ENCODE data around the gene IL17RA.

Gene IL17RA

DNA sequence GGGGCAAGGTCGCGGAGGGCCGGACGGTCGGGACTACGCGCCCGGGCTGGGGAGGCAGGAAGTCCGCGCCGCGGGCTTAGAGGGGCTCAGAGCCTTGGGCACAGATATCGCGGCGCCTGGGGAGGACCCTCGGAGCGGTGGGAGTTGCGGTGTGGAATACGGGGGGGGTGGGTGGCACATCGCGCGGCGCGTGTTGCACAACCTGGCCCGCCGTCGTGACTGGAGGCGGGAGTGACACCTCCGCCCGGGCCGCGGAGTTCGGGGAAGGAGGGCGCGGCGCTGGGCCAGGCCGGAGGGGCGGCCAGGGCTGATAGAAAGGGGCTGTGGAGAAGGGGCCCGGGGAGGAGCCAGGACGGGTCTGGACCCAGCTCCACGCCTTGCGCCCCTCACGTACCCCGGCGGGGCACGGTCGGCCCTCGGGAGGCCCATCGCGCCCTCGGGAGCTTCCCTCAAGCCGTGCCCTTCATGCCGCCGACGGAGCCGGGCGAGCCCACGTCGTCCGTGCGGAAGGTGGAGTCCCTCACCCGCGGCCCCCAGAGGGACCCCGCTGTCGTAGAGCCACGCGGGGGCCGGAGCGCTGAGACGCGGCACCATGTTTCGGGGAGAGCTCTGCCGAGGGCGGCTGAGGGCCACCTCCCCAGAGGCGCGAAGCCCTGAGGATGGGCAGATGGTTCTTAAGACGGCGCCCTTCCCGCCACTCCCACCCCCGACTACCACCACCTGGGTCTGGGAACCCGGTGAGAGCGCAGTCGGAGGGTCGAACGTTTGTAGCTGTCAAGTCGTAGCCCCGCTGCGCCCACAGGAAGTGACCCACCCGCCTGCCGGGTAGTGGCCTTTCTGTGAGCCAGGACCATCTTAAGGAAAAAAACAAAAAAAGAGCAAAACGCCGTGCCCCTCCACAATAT, 729 bp downstream of the IL17RA start:
- no peak for DNase-seq

DNA sequence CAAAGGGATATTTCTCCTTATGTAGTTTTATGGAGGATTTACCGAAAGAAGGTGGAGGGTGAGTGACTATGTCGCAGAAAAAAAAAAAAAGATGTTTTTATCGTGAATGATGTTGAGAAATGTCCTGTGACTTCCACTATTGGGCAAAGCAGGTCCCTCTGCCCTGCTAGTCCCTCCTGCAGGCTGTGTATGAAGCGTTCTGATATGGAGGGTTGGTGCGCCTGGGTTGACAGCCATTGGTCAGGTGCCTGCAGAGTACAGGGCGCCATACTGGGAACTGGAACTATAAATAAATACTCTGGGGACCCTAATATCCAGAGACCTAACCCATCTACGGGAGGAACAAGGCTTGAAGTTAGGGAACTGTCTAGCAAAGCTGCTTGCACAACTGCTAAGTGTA, 1.5 kb downstream of the IL17RA start:
- no peak for DNase-seq

DNA sequence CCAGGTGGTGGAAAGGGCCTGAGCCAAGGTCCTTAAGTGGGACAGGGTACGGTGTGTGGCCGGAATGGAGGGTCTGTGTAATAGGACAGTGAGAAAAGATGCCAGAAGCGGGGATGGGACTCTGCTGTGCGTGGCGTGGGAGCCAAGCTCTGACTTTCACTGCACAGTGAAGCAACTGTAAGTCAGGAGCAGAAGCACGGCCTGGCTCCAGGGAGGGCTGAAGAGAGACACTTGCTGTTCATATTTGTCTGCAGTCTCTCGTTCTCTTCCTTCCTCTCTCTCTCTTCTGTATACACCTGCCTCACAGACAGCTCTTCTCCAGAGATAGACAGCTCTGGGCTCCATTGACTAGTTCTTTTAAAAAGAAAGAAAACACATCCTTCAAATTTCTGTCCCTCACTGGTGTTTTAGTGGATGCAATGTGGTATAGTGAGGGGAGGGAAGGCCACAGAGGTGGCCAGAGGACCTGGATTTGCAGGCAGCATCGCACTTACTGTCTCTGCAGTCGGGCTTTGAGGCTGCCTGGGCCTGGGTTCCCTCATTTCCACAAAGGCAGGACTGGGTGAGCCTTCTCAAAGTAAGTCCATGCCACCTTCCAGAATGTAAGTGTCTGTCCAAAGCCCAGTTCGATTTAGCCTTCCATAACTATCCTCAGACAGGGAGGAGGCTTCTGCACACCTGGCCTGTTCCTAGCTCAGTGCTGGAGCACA, 2.1 kb downstream of the IL17RA start:
- no peak for DNase-seq

DNA sequence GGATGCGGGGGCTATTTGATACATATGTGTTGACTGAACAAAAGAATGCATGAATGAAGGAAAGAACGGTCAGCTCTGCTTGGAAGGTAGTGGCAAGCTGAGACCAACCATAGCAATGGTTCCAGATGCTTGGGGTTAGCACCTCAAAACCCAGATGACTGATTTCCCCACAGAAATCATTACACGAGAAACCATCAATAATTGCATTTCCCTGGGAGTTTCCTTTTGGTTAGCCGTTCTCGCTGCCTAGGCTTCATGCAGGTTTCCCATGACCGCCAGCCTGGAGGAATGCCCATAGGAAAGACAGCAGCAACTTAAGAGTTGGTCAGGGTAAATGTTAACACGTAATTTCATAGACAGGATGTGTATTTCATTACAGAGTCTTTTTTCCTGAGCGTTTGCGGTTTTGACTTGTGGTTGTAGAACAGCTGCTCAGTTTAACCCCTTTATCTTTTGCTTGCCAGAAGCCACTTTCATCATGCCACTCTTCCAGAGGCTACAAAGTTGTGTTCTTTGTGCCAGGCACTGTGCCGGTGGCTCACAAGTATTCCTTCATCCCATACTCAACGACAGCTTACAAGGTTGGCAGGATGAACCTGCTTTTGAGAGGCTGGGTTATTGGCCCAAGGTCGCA, 2.8 kb downstream of the IL17RA start:
- DNase-seq = no peak

DNA sequence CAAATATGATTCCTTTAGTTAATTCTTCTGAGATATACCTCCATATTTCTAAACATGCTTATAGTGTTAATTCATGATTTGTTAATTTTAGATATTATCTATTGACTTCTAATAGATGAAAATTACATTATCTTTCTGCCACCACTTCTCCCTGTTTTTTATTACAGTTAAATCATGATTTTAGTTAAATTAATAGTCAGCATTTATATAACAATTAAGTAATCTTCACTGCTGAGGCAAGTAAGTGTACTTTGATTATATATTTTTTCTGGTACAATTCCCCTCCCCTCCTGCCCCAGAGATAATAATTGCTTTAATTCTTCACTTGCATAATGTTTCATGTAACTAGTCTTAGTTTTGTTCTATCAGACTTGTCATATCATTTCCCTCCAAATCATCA, 5.8 kb downstream of the IL17RA start:
- DNase-seq = no peak

DNA sequence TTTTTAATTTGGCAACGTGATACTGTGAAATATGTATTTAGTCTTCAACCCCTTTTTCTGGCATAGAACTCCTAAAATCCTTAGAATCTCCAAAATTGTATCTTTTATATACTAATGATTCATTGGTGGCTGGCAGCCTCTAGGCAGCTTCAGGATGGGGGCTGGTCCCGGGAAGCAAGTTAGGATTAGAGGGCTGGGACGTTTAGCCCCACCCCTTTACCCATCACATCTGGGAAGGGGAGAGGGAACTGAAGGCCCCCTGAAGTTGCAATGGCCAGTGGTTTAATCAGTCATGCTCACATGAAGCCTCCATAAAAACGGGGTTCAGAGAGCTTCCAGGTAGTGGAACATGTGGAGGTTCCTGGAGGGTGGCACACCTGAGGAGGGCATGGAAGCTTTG, 7.1 kb downstream of the IL17RA start:
- DNase-seq = no peak

DNA sequence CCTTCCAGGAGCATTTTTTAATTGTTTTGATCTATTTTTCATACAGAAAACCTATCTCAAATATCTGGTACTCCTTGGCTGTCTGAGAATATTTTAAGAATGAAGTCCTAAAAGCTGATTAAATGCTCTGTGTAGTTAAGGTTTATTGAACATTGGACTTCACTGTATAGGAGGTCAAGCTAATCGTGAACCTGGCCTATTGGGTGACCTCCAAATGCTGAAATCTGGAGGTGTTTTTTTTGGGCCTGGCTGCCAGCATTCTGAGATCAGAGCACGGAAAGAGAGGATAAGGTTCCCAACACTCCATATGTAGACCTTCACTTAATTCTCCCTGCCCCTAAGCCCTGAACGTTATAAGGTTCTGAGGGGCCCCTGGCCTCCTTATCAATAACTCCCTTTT, 8.3 kb downstream of the IL17RA start:
- DNase-seq = no peak

DNA sequence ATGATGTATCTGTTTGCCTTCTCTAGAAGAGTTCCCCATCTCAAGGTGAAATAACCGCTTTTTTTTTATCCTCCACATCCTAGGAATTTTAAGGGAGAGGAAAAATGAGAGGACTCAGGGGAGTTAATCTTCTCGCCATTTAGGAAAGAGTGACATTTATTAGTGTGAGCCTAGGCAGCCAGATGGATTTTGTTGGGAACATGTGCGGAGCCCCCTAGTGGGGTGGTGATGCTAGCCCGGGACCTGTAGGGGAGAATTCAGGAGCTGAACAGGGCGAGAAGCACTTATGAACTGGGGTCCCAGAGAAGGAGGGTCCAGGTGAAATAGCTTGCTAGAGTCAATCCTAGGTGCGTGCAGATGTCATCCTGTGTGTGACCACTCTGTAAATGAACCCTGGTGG, 10.7 kb downstream of the IL17RA start:
- DNase-seq = no peak

DNA sequence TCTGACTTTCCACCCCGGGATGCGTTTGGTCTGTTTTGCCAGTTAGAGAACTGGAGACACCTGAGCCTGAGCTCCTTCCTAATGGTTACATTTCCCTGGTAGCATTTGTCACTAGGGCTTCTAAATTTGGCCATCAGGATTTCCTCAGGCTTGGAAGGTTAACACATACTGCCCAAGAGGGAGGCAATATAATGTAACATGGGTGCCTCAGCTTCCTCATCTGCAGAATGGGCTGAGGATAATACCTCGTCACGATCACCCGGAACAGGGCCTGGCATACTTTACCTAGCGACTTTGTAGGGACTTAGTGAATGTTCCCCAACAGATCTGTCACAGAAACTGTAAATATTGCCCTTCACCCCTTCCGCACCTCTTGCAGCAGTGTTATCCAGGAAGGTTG, 11.3 kb downstream of the IL17RA start:
- no peak for DNase-seq

DNA sequence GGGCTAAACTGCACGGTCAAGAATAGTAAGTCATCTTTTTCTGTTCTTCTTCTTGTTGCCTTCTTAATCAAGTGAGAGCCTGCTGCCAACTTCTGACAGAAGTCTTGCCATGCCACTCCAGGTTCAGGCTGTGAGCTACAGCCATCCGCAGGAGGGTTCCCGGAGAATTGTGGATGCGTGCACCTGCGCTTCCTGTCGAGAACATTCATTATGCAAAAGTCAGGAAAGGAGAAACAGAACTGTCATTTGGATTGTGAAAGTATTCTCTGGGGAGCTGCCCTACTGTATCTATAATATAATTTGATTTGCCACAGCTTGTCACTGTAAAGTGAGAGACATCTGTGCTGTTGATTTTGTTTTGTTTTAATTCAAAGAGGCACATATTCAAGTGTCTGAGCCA, 12.3 kb downstream of the IL17RA start:
- DNase-seq = no peak

DNA sequence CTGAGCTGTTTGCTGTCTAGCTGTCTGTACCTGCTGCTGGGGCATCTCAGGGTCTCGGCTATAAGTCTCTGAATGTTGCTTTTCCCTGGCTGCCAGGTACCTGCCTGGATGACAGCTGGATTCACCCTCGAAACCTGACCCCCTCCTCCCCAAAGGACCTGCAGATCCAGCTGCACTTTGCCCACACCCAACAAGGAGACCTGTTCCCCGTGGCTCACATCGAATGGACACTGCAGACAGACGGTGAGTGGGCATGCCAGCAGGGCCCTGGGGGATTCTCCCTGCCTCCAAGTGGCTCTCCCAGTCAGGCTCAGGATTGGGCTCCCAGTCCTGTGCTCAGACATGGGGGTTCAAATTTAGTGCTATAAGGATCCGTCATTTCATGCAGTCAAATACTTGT, 12.9 kb downstream of the IL17RA start:
- no peak for DNase-seq

DNA sequence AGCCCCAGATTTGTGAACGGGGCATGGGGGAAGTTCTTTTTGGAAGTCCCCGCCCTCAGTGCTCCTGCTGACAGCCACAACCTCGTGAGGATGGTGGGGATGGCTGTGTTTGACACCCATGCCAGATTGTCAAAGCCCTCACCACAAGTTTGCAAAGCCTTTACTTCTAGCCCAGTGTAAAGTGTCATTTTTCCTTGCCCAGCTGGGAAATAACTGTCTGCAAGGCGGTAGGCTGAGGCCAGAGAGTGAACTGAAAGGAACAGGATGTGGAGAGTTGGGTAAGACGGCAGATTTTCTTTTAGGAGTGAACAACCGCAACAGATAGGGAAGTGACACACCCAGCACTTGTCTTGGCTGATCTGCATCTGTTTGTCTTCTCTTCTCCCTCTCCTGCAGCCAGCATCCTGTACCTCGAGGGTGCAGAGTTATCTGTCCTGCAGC, 13.6 kb downstream of the IL17RA start:
- no peak for DNase-seq

DNA sequence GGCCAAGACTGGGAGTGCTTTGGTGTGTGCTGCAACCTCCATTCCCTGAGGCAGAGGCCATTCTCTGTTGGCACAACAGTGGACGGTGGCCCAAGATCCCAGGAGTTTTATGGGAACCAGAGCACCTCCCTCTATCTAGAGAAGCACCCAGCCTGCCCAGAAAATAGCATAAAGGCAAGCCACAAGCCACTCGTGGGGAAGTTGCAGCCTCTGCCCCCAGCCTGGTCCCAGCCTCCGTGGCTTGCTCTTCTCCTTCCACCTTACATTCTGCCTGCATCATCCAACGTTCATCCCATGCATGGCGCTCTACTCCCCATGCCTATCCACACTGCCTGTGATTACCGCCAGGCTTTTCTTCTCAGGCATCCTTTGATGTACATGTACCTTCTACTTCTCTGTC, 15.8 kb downstream of the IL17RA start:
- DNase-seq = no peak

DNA sequence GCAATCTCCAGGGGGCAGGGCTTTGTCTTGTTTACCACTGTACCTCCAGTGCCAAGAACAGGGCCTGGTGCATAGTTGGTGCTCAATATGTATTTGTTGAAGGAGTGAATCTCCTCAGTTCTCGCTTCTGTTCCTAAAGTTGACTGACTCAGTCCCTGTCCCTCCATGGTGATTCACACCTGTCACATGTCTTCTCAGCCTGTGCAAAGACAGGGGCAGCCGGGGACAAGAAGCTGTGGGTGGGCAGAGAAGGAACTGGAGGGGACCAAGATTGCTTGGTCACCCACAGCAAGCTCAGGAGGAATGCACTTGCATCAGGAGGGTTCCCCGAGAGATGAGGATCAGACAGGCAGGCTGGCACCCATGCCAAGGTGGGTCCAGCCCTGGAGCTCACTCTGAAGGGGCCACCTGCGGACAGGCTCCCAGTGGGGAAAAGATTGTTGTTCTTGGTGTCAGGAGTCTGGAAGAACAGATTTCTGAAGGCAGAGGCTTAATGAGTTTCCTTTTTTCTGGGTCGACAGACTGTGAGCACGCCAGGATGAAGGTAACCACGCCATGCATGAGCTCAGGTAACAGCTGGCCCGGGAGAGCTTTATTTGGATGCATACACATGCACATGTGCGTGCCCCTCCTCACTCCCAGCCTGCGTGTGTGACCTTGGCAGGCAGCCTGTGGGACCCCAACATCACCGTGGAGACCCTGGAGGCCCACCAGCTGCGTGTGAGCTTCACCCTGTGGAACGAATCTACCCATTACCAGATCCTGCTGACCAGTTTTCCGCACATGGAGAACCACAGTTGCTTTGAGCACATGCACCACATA, 16.9 kb downstream of the IL17RA start:
- no peak for DNase-seq

DNA sequence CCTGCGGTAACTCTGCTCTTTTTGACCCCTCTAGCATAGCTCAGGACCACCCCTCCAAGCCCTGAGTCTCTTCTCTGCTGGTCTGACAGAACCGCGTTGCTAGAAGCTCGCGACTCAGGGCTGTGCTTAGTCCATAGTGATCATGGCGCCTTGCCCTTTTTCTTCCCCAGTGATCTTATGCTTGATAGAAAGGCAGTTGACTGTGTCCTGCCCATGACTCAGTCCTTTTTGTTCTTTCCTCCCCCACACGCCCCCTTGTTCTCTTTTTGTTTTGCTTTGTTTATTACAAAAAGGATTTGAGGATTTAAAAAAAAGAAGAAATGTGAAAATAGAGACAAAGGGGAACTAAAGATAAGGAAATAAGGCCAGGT, 17.5 kb downstream of the IL17RA start:
- no peak for DNase-seq

DNA sequence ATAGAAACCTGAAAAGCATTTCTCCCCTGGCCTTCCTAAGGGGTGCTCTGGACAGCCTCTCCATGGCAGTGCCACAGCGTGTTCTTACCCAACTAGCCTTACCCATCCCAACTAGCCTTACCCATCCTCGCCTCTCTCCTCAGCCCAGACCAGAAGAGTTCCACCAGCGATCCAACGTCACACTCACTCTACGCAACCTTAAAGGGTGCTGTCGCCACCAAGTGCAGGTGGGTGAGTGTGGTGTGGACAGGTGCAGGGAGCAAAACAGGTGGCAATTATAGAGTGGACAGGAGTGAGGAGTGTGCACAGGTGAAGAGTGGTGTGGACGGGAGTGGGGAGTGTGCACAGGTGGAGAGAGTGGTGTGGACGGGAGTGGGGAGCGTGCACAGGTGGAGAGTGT, 18.6 kb downstream of the IL17RA start:
- DNase-seq = no peak

DNA sequence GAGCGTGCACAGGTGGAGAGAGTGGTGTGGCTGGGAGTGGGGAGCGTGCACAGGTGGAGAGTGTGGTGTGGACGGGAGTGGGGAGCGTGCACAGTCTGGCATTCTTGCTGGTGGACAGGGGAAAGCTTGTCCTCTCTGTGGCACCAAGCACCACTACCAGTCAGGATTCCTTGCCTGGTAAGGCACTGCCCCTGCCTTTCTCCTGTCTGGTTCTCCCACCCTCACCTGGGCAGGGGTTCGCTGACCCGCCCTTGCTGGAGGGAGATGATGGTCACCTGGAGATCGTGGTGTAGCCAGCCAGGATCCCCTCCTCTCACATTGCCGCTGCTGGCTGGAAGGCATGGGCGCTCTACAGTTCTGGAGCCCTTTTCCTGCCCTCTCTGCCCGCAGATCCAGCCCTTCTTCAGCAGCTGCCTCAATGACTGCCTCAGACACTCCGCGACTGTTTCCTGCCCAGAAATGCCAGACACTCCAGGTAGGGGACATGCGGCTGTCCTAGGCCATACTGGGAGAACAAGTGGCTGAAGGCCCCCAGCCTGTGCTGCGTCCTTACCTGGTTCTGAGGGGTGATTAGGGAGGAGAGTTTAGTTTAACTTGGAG, 19.6 kb downstream of the IL17RA start:
- no peak for DNase-seq

DNA sequence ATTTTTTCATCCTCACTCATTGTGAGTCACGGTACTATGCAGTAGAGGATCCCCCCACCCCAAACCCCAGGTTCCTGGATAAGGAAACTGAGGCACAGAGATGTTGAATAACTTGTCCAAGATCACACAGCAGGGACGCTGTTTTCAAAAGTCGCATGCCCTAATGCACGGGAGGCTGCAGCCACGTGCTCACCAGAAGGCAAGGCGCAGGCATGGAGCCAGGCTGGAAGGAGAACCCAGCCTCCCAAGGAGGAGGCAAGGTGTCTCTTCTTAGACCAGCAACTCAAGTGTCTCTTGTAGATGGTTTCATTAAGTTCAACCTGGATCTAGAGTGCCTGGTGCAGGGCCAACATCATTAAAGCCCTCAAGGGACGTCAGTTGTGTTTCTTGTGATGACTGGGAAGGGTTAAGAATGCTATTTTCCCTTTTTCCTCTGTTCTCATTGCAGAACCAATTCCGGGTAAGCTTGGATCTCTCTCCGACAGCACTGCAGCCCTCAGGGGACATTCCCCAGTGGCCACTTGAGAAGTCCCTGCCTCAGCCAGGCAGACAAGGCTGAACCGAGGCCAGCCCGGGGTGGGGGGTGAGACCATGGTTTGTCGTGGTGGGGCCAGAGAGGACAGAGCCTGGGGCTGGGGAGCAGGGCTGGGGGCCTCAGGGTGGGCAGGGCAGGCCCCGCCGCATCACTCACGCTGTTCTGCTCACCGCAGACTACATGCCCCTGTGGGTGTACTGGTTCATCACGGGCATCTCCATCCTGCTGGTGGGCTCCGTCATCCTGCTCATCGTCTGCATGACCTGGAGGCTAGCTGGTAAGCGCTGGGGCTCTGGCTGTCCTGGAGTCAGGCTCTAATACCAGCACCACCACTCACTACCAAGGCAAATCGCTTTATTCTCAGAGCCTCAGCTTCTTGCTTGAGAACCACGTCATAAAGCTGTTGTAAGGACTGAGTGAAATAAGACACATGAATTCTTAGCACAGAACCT, 20.6 kb downstream of the IL17RA start:
- DNase-seq = no peak

DNA sequence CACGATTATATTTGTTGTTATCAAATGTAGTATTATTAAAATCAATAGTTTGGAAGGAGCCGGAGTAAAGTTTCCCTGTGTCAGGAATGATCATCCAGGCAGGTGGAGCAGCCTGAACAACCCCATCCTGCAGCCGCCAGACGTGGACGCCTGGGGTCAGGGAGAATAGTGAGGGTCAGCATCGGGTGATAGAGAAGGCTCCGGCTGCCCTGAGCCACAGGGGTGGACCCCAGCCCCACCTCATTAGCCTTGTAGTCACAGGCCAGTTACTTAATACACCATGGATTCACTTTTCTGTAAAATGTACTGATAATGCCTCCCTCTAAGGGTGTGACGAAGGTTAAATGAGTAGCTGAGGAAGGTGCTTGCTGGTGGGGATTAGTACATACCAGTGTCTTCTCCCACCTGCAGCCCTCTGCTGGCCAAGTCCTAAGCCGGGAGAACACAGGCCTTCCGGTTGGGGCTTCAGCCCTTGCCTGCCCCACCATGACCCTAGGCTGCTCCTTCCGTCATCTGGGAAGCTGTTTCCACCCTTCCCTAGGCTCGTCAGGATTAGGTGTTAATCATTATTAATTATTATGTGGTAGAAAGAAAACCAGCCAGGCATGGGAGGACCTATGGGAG, 21.5 kb downstream of the IL17RA start:
- DNase-seq = no peak

DNA sequence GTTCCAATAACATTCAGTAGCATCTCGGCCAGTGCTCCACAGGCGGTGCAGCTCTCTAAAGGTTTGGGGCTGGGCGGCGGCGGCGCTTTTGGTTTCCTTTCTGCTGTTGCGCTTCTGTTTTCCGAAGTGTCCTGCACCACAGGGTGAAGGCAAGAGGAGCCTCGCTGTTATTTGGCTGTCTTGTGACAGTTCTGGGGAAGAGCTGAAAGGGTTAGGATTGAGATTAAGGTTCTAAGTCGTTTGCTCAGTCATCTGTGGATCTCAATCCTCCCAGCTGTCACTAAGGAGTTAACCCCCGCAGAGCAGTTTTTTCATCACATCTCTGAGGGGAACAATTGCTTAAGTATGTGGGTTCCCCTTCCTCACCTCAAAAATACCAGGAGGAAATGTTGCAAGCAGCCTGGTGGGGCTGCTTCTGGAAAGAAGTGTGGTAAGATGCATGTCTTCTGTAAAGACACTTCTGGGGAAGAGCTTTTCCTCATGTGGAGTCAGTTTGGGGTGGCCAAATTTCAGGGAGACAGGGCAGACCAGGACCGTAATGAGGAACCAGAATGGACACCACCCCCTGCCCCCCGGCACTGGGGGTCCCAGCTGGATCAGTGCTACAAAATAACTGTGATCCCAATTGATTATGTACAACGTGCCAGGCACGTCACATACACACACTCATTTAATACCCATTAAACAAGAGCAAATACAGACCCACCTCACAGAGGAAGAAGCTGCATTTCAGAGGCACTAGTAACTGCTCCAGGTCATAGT, 22.2 kb downstream of the IL17RA start:
- DNase-seq = no peak
